Stimulated activated naive CD8-positive, alpha-beta T cell treated with anti-CD3 and anti-CD28 coated beads, Interleukin-15, Interleukin-2, amounts not matched to agents 100 ng/mL and 50 ng/mL, for 24 hours (primary cell): ENCODE data around the gene ICAM5.
A peak's percentile ranks its signal among the peaks of the same experiment; 100 is the strongest.

Source experiments
- H3K27ac Mint-ChIP-seq: one replicate; pipeline ENCODE4 v1.8.0; 2021; ENCODE audit warnings: mild to moderate bottlenecking, mixed read lengths
- H3K27me3 Mint-ChIP-seq: one replicate; pipeline ENCODE4 v1.8.0; 2021; ENCODE audit warnings: mixed read lengths
- H3K36me3 Mint-ChIP-seq: one replicate; pipeline ENCODE4 v1.8.0; 2021; ENCODE audit warnings: low read depth, mixed read lengths
- H3K4me1 Mint-ChIP-seq: one replicate; pipeline ENCODE4 v1.8.0; 2021; ENCODE audit warnings: low read depth, mixed read lengths
- H3K4me3 Mint-ChIP-seq: one replicate; pipeline ENCODE4 v1.8.0; 2021; ENCODE audit warnings: mild to moderate bottlenecking, mixed read lengths
- H3K9me3 Mint-ChIP-seq: one replicate; pipeline ENCODE4 v1.8.0; 2021; ENCODE audit warnings: mixed read lengths

The ICAM5 gene

DNA sequence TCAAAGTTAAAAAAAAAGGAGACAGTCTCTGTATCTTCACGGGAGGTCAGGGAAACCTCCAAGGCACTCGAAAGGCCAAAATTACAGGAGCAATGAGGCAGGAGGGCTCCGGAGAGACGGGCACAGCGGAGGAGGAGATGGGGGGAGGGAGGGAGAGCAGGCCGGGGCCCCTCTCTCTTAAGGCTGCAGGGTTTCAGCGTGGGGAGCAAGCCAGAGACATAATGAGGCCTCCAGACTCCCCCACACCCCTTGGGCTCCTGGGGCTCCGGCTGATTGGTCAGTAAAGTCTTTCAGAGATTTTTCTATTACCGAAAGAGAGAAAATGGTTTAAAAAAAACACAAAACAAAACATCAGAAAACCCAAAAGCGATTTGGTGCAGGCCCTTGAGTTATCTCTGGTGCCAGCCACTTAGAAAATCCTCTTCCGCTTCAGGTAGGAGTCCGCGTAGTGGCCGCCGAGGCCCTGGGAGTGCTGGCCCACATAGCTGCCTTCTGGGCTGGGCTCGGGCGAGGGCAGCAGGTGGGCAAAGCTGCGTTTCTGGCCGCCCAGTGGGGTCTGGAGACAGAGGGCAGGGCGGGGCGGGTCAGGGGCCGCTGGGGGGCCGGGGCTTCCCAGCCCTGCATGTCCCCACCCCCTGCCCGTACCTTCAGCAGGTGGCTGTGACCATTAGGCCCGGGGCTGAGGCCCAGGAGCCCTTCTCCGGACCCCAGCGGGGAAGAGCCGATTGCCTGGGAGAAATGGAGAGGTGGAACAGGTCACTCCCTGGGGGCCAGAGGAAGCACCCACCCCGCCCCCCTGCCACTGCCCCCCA lies 27.5 kb downstream of the ICAM5 start:
- Mint-ChIP-seq H3K27ac (no peak overlapping the region), H3K9me3 (no peaks in the 10 kb centered on the region), H3K4me1 (peaks cover 21% of the 10 kb centered on the region), H3K36me3 (peaks cover 46% of the 10 kb centered on the region), H3K27me3 (no peaks in the 10 kb centered on the region), H3K4me3 (no peak overlapping the region)

GRCh38 chr19:10317857-10318462 lies 28.2 kb downstream of the ICAM5 start:
- Mint-ChIP-seq H3K9me3 (no peaks in the 10 kb centered on the region), H3K36me3 (peaks cover 45% of the 10 kb centered on the region)

GRCh38 chr19:10318807-10319682 lies 29.3 kb downstream of the ICAM5 start:
- no peak overlapping the region for H3K27ac Mint-ChIP-seq
- no peak overlapping the region for H3K4me3 Mint-ChIP-seq
- H3K27me3 Mint-ChIP-seq: no peaks in the 10 kb centered on the region
- H3K9me3 Mint-ChIP-seq: no peaks in the 10 kb centered on the region
- H3K4me1 Mint-ChIP-seq: peaks cover 21% of the 10 kb centered on the region
- H3K36me3 Mint-ChIP-seq: peaks cover 41% of the 10 kb centered on the region

More at GRCh38 chr19:10317857-10318462, 28.2 kb downstream of the ICAM5 start:
- Mint-ChIP-seq H3K27me3 (no peaks in the 10 kb centered on the region), H3K27ac (no peak overlapping the region), H3K4me1 (peaks cover 21% of the 10 kb centered on the region), H3K4me3 (no peak overlapping the region)

GRCh38 chr19:10320602-10321416 lies 31.1 kb downstream of the ICAM5 start:
- Mint-ChIP-seq H3K9me3 (no peaks in the 10 kb centered on the region), H3K36me3 (peaks cover 40% of the 10 kb centered on the region), H3K4me1 (peaks cover 7% of the 10 kb centered on the region), H3K4me3 (no peak overlapping the region), H3K27me3 (no peaks in the 10 kb centered on the region), H3K27ac (no peak overlapping the region)

DNA sequence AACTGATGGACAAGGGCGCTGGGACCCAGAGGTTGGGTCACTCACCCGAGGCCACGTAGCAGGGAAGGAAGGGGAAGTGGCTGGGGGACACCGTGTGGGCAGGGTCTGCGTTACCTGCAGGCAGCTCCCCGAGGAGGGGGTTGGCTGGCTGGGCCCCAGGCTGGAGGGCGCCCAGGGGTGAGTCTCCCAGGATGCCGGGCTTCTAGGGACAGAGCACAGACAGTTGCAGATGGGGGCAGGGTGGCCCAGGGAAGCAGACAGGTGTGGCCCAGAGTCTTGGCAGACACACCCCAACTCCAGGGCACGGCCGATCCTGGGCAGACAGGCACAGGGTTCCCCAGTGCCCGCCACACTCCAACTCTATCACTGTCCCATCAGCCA lies 31.7 kb downstream of the ICAM5 start:
- Mint-ChIP-seq H3K4me3 (no peak overlapping the region), H3K4me1 (peaks cover under 1% of the 10 kb centered on the region), H3K9me3 (no peaks in the 10 kb centered on the region), H3K27me3 (no peaks in the 10 kb centered on the region), H3K36me3 (peaks cover 35% of the 10 kb centered on the region), H3K27ac (no peak overlapping the region)

DNA sequence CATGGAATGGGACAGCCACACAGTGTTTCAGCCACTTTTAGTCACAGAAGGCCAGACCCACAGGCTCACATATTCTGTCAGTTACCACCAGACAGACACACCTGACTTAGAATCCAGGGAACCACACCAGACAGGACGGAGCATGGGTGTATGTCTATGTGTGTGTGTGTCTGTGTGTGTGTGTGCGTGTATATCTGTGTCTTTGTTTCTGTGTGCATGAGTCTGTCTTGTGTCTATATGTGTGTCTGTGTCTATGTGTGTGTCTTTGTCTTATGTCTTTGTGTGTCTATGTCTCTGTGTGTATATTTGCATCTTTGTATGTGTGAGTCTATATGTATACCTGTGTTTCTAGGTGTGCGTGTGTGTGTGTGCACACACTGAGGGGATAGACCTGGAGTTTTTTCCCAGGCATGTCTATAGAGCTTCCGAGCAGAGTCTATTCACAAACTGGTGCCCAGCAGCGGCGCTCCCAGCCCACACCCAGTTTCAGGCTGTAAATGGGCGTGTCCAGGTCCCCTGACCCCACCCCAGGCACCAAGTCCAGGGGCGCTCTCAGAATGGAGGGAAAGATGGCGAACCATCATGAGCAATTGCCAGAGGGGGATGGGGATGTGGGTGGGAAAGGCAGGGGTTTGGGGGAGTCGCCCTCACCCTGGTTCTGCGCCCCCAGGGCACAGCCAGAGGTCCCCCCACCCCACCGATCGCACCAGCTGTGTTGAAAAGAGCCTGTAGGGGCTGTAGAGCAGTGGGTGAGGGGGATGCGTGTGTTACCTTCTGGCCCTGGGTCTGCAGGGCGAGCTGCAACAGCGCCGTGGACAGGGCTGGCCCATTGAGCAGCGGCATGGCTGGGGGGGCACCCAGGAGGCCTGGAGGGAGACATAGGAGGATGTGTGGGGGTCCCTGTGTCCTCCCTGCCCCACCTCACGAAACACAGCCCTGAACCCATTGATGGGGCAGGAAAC lies 32.4 kb downstream of the ICAM5 start:
- H3K9me3 Mint-ChIP-seq: no peaks in the 10 kb centered on the region
- no peak overlapping the region for H3K4me3 Mint-ChIP-seq
- H3K4me1 Mint-ChIP-seq: no peaks in the 10 kb centered on the region
- H3K36me3 Mint-ChIP-seq: peaks cover 34% of the 10 kb centered on the region
- no peaks in the 10 kb centered on the region for H3K27me3 Mint-ChIP-seq
- H3K27ac Mint-ChIP-seq: peak overlapping the region; percentile 27

DNA sequence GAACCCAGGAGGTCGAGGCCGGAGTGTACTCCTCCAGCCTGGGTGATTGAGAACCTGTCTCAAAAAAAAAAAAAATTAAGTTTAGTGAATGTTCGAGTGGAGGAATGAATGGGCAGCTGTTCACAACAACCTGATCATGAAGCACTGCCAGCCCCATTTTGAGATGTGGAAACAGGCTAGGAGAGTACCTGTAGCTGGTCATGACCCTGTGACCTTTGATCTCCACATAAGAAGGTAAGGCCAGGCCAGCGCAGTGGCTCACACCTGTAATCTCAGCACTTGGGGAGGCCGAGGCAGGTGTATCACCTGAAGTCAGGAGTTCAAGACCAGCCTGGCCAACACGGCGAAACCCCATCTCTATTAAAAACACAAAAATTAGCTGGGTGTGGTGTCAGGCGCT lies 36.0 kb downstream of the ICAM5 start:
- H3K9me3 Mint-ChIP-seq: no peaks in the 10 kb centered on the region
- peaks cover 2% of the 10 kb centered on the region for H3K4me1 Mint-ChIP-seq
- no peak overlapping the region for H3K27ac Mint-ChIP-seq
- no peaks in the 10 kb centered on the region for H3K27me3 Mint-ChIP-seq
- H3K4me3 Mint-ChIP-seq: no peak overlapping the region
- peaks cover 46% of the 10 kb centered on the region for H3K36me3 Mint-ChIP-seq

GRCh38 chr19:10327793-10328192 lies 38.0 kb downstream of the ICAM5 start:
- no peak overlapping the region for H3K27ac Mint-ChIP-seq
- H3K36me3 Mint-ChIP-seq: peaks cover 50% of the 10 kb centered on the region
- peaks cover 18% of the 10 kb centered on the region for H3K4me1 Mint-ChIP-seq
- H3K4me3 Mint-ChIP-seq: no peak overlapping the region
- no peaks in the 10 kb centered on the region for H3K9me3 Mint-ChIP-seq
- no peaks in the 10 kb centered on the region for H3K27me3 Mint-ChIP-seq

- H3K27me3 Mint-ChIP-seq: no peaks in the 10 kb centered on the region
- no peaks in the 10 kb centered on the region for H3K9me3 Mint-ChIP-seq
- H3K4me1 Mint-ChIP-seq: peaks cover 26% of the 10 kb centered on the region
- peaks cover 56% of the 10 kb centered on the region for H3K36me3 Mint-ChIP-seq
- H3K4me3 Mint-ChIP-seq: no peak overlapping the region
- no peak overlapping the region for H3K27ac Mint-ChIP-seq
Measured at GRCh38 chr19:10328558-10329429, 39.0 kb downstream of the ICAM5 start.

DNA sequence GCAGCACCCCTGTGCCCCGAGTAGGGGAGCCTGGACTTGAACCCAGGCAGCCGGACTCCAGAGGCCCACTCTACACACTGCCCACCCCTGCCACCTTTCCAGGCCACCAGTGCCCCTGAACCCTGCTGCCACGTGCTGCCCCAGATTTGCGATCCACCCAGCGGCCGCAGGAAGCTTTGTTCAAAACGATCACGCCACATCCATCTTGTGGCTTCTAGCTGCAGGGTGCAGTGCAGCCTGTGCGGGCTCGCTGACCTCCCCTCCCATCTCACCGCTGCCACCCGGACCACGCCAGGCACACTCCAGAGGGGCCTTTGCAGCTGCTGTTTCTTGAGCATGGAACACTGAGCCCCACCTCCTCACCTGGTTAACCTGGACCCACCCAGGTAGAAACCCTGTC lies 39.8 kb downstream of the ICAM5 start:
- peaks cover 54% of the 10 kb centered on the region for H3K36me3 Mint-ChIP-seq
- no peak overlapping the region for H3K27ac Mint-ChIP-seq
- H3K9me3 Mint-ChIP-seq: no peaks in the 10 kb centered on the region
- H3K4me3 Mint-ChIP-seq: no peak overlapping the region
- H3K27me3 Mint-ChIP-seq: no peaks in the 10 kb centered on the region
- H3K4me1 Mint-ChIP-seq: peaks cover 33% of the 10 kb centered on the region

DNA sequence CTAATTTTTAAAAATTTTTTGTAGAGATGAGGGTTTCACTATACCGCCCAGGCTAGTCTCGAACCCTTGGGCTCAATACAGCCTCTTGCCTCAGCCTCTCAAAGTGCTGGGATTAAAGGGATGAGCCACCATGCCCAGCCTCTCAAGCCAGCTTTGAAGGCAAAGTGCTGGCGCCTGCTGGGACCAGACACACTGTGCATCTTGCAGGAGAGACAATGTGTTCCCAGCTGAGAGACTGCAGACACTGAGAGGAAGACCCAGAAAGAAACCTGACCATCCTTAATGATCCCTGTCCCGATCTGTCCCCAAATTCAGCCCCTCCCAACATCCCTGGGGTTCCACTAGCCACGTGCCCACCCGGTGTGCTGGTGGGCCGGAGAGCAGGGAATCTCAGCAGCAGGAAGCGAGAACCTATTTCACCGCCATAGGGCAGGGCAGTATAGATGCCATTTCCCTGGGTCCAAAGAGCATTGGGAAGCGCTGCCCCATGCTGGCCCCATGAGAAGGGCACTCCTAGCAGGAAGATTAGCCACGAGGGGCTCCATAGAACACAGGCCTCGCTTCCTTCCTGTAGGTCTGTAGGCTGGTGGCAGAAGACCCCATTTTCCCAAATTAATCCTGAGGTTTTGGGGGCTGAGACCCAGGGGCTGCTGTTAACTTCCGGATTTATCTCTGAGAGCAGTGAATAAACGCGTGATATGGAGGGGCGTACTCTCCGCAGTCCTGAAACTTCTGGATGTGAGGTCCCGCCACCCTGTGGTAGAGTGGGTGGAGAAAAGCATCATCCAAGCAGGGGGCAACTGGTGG lies 42.6 kb downstream of the ICAM5 start:
- H3K27me3 Mint-ChIP-seq: no peaks in the 10 kb centered on the region
- peaks cover 45% of the 10 kb centered on the region for H3K4me1 Mint-ChIP-seq
- H3K36me3 Mint-ChIP-seq: peaks cover 51% of the 10 kb centered on the region
- H3K9me3 Mint-ChIP-seq: no peaks in the 10 kb centered on the region
- peak overlapping the region; percentile 98 for H3K27ac Mint-ChIP-seq
- H3K4me3 Mint-ChIP-seq: peak overlapping the region; percentile 99

DNA sequence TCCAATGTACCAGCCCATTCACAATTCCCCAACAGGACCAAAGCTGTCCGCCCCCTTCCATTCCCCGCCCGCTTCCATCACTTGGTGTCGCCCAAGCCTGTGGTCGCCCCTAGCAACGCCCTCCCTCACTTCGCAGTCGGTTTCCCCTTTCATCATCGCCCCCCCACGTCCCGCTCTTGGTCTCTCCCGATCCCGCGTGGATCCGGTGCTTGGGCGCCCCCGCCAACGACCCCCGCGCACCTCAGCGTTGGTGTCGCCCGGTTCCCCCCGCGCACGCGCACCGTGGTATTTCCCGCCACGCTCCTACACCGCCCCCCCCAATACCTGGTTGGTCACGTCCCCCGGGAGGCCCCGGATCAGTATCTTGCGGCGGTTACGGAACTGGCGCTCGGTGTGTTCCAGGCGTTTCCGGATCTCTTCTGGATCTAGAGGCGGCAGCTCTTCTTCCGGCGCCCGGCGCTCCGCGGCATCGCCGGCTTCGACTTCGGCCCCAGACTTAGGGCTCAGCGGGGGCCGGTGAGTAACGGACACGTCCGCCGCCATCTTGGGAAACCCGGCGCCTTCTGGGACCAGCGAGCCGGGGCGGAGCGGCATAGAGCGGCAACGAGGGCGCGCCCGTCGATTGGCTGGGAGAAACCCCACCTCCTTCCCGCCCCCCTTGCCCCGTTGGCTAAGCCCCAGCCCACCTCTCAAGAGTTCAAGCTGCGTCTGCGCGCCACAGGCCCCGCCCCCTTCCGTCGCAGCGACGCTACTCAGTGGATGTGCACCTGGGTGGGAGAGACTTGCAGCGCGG lies 43.4 kb downstream of the ICAM5 start, which contains the start of gene RAVER1:
RAVER1 (minus strand) TSS at position 565 of the 793 bp plus-strand sequence; CDS start at position 543, 22 bp downstream.
- Mint-ChIP-seq H3K9me3 (no peaks in the 10 kb centered on the region), H3K36me3 (peaks cover 46% of the 10 kb centered on the region), H3K27ac (peak within 1 kb of the TSS; percentile 98), H3K4me3 (peak within 1 kb of the TSS; percentile 99), H3K27me3 (no peaks in the 10 kb centered on the region), H3K4me1 (peaks cover 48% of the 10 kb centered on the region)
